B cell (primary cell): ENCODE measurements around the gene DCTD. TPM values are rescaled to one million over a fixed set of nuclear protein-coding genes. Genes with fewer than 3 reads are reported as not detected.

Experiments
- ATAC-seq: fragments of 200-7000 bp; cut with Tn5 transposase; one replicate; pipeline ENCODE4 v1.10.0; 2021; ENCODE audit warnings: low read depth, mild to moderate bottlenecking, moderate number of reproducible peaks, moderate library complexity
- CTCF ChIA-PET: fragments of 350-600 bp; sonication (Branson Sonifier 250); formaldehyde crosslinking; loops from one replicate; lab custom pipeline; 2021; ENCODE audit warnings: antibody characterized with exemption, inconsistent platforms; lab: Charles Lee
- POLR2A ChIA-PET: fragments of 350-600 bp; sonication (Branson Sonifier 250); formaldehyde crosslinking; loops from one replicate; lab custom pipeline; 2021; ENCODE audit warnings: antibody characterized with exemption; lab: Charles Lee
- DNase-seq: peaks from one replicate; pipeline ENCODE4 v3.0.0; 2013
- H2AFZ ChIP-seq: 2 replicates; pipeline ENCODE4 v1.6.1; 2012; ENCODE audit warnings: mild to moderate bottlenecking, low read depth, low read length; ENCODE audit not compliant: insufficient read depth, poor library complexity, severe bottlenecking
- H3K27ac ChIP-seq, 2 donors: 1 replicate in 1 of 2; 2 replicates in 1 of 2; pipeline ENCODE4 v1.5.1; 2012 to 2013; ENCODE audit warnings: low read length in 2 of 2, mild to moderate bottlenecking in 2 of 2, moderate library complexity in 1 of 2
- H3K27me3 ChIP-seq, 4 experiments: fragments of 200-600 bp in 1 of 4; sonication (generic) in 1 of 4; replicated peaks in 1 of 4; 1 replicate in 2 of 4; 2 replicates in 2 of 4; pipeline versions ENCODE4 v1.6.1 to v1.7.0; 2013 to 2016; ENCODE audit warnings: low read length in 3 of 4, mild to moderate bottlenecking in 2 of 4, mixed read lengths in 1 of 4, moderate library complexity in 1 of 4; ENCODE audit not compliant: insufficient read depth in 4 of 4, control insufficient read depth in 3 of 4; ENCODE audit errors: control extremely low read depth in 1 of 4
- H3K36me3 ChIP-seq, 2 experiments: replicated peaks in 1 of 2; 1 replicate in 1 of 2; 2 replicates in 1 of 2; pipeline versions ENCODE4 v1.6.1 to v1.7.1; 2013; ENCODE audit warnings: low read length in 1 of 2; ENCODE audit not compliant: insufficient read depth in 2 of 2, control insufficient read depth in 1 of 2; ENCODE audit errors: control extremely low read depth in 1 of 2, extremely low read depth in 1 of 2
- H3K4me1 ChIP-seq, 2 donors: fragments of 200-600 bp in 1 of 2; sonication (generic) in 1 of 2; 1 replicate in 1 of 2; 2 replicates in 1 of 2; pipeline versions ENCODE4 v1.5.1 to v1.6.1; 2013 to 2017; ENCODE audit warnings: low read length in 2 of 2; ENCODE audit not compliant: control insufficient read depth in 2 of 2, insufficient read depth in 2 of 2
- H3K4me2 ChIP-seq: replicated peaks from 2 replicates; pipeline ENCODE3; 2012; ENCODE audit warnings: mild to moderate bottlenecking, low read depth, low read length; ENCODE audit not compliant: poor library complexity, severe bottlenecking
- H3K4me3 ChIP-seq, 5 experiments: fragments of 200-600 bp in 1 of 5; sonication (generic) in 1 of 5; 1 replicate in 3 of 5; 2 replicates in 2 of 5; pipeline versions ENCODE4 v1.5.1 to v1.7.0; 2011 to 2016; ENCODE audit warnings: low read length in 4 of 5, mild to moderate bottlenecking in 4 of 5, low read depth in 2 of 5, control low read depth in 1 of 5, moderate library complexity in 1 of 5; ENCODE audit not compliant: insufficient read depth in 1 of 5; ENCODE audit errors: control extremely low read depth in 1 of 5, extremely low read depth in 1 of 5
- H3K79me2 ChIP-seq: fragments of 200-600 bp; sonication (generic); one replicate; pipeline ENCODE4 v1.6.0; 2016; ENCODE audit warnings: low read length; ENCODE audit not compliant: control insufficient read depth, insufficient read depth
- H3K9ac ChIP-seq: fragments of 200-600 bp; sonication (generic); 2 replicates; pipeline ENCODE4 v1.6.1; 2017; ENCODE audit warnings: mild to moderate bottlenecking, low read length, moderate library complexity
- H3K9me3 ChIP-seq, 3 donors: one replicate each; pipeline versions ENCODE4 v1.6.1 to v1.7.1; 2013; ENCODE audit warnings: low read length in 2 of 3; ENCODE audit not compliant: control insufficient read depth in 2 of 3, insufficient read depth in 1 of 3; ENCODE audit errors: control extremely low read depth in 1 of 3
- H4K20me1 ChIP-seq: 2 replicates; pipeline ENCODE4 v1.6.0; 2012; ENCODE audit warnings: mild to moderate bottlenecking, low read length; ENCODE audit not compliant: insufficient read depth, control insufficient read depth, poor library complexity, severe bottlenecking
- H3K27ac Mint-ChIP-seq: one replicate; pipeline ENCODE4 v1.8.0; 2021; ENCODE audit warnings: mixed read lengths
- H3K27me3 Mint-ChIP-seq: one replicate; pipeline ENCODE4 v1.8.0; 2021; ENCODE audit warnings: mixed read lengths
- H3K4me1 Mint-ChIP-seq: one replicate; pipeline ENCODE4 v1.8.0; 2021; ENCODE audit warnings: mixed read lengths
- H3K4me3 Mint-ChIP-seq: one replicate; pipeline ENCODE4 v1.8.0; 2021; ENCODE audit warnings: mixed read lengths
- H3K9me3 Mint-ChIP-seq: one replicate; pipeline ENCODE4 v1.8.0; 2022; ENCODE audit warnings: mixed read lengths; ENCODE audit not compliant: insufficient read depth
- EZH2 ChIP-seq: IDR thresholded peaks from 2 replicates; pipeline ENCODE4 v1.6.1; 2012; ENCODE audit warnings: borderline replicate concordance, low read depth, mild to moderate bottlenecking, moderate library complexity, low read length; ENCODE audit not compliant: insufficient read depth, poor library complexity, severe bottlenecking
- WGBS: methylation state at CpG from one replicate; pipeline ENCODE4 v1.1.5; 2013; ENCODE audit warnings: missing lambda C conversion rate; ENCODE audit not compliant: insufficient coverage; 5-methylcytosine and 5-hydroxymethylcytosine counted together
- intact Hi-C: fragments of 100-400 bp; cut with micrococcal nuclease; formaldehyde crosslinking; loops from one replicate; pipeline ENCODE4 v1.10.0; 2022
- polyA plus RNA-seq: library from polyadenylated mRNA; depleted of rRNA; stranded (reverse); fragments of >200 nt; gene quantifications from 2 replicates; pipeline ENCODE4 v1.2.3, GENCODE V29; 2012
- total RNA-seq, 2 donors: library from RNA; stranded (reverse); fragments of 120-200 nt in 1 of 2; gene quantifications; 1 replicate in 1 of 2; 2 replicates in 1 of 2; pipeline versions ENCODE4 v1.2.3 to v1.2.4, GENCODE V29; 2013 to 2022
- TF ChIP-seq, protein P1 (sequence below): fragments of 200-600 bp; IDR thresholded peaks from one replicate; pipeline ENCODE4 v1.8.0; 2022; ENCODE audit warnings: antibody characterized with exemption, mild to moderate bottlenecking

Gene DCTD
- total and polyA plus RNA-seq, 2 donors (not counting 1 experiment from before 2014, with no cell fraction given): 61.0 to 75.8 TPM

DNA sequence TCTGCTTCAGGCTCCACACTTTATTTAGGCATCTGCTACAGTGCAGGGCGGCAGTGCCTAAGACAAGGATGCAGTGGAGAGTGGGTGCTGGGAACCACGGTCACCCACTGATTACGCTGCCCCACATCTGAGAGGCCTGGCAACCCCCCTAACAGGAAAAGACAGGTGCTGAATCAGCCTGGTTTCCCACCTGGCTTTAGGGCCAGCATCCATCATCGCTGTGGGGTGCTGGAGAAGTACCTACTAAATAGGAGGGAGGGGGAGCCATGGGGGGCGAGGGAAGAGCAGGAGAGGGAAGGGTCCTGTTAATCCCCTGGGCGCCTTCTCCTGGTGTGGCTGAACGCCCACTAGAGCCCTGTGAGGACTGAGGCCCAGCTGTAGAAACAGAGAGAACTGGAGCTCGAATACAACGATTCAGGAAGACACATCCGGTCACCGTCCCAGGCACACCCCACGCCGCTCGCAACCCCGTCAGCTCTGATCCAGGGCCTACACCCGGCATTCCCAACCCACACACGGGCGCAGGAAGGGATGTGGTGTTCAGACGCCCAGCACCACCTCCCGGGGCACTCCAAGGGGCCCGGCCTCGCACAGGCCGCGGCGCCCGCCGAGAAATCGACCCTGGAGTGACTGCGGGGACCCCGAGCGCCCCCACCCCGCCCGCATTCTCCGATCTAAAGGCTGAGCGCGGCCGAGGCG is 554 bp downstream of the DCTD start:
- WGBS: 5% methylated on average over 37 of the region's 38 CpGs
- no peaks in the 10 kb centered on the region for H4K20me1 ChIP-seq
- peak overlapping the region; percentile 99 for H3K9ac ChIP-seq
- Mint-ChIP-seq H3K4me3 (peak overlapping the region; percentile 91), H3K4me1 (peaks cover 33% of the 10 kb centered on the region), H3K27ac (peak overlapping the region; percentile 87), H3K9me3 (no peaks in the 10 kb centered on the region), H3K27me3 (peaks cover 3% of the 10 kb centered on the region)
- peak overlapping the region; percentile 61 to 75 for H3K27ac ChIP-seq
- H3K9me3 ChIP-seq: no peaks in the 10 kb centered on the region
- H3K79me2 ChIP-seq: no peaks in the 10 kb centered on the region
- ChIA-PET POLR2A (interaction anchor here (0.6 to 0.7 kb wide), 2 partner anchors 488 to 490 kb away, joined by 3 to 10 read pairs; no protein-coding TSS in a partner anchor), CTCF (no interaction called here)
- peaks cover 24% of the 10 kb centered on the region in 2 donors for H3K4me1 ChIP-seq
- peak overlapping the region in 4 of 5 experiments; percentile 49 to 96 (median 78) for H3K4me3 ChIP-seq
- intact Hi-C loops: loop anchor here (1.0 to 5.0 kb wide), 4 partner anchors 9 to 741 kb away; partner anchors contain the start of genes CDKN2AIP, RWDD4 and TRAPPC11
- ATAC-seq (no peak), DNase-seq (no peak)
- H3K4me2 ChIP-seq: peak overlapping the region; percentile 95
- peaks cover 0 to under 1% (median 0%) of the 10 kb centered on the region in 4 experiments for H3K27me3 ChIP-seq
- peak overlapping the region; percentile 76 for H2AFZ ChIP-seq
- peaks cover 0 to 21% of the 10 kb centered on the region in 2 experiments for H3K36me3 ChIP-seq
- TF ChIP-seq, protein P1, sequence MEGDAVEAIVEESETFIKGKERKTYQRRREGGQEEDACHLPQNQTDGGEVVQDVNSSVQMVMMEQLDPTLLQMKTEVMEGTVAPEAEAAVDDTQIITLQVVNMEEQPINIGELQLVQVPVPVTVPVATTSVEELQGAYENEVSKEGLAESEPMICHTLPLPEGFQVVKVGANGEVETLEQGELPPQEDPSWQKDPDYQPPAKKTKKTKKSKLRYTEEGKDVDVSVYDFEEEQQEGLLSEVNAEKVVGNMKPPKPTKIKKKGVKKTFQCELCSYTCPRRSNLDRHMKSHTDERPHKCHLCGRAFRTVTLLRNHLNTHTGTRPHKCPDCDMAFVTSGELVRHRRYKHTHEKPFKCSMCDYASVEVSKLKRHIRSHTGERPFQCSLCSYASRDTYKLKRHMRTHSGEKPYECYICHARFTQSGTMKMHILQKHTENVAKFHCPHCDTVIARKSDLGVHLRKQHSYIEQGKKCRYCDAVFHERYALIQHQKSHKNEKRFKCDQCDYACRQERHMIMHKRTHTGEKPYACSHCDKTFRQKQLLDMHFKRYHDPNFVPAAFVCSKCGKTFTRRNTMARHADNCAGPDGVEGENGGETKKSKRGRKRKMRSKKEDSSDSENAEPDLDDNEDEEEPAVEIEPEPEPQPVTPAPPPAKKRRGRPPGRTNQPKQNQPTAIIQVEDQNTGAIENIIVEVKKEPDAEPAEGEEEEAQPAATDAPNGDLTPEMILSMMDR: no peak
- TF ChIP-seq EZH2: no peak

- no peak for DNase-seq
- no peak for TF ChIP-seq EZH2
- TF ChIP-seq, protein P1: no peak
- Mint-ChIP-seq H3K27ac (no peak overlapping the region), H3K27me3 (no peaks in the 10 kb centered on the region), H3K9me3 (no peaks in the 10 kb centered on the region), H3K4me3 (no peak overlapping the region), H3K4me1 (peaks cover 28% of the 10 kb centered on the region)
- no peak overlapping the region for H3K27ac ChIP-seq
- CTCF ChIA-PET: interaction anchor here (0.6 to 4.3 kb wide), 3 partner anchors 11 to 63 kb away, joined by 3 to 27 read pairs (median 10); no protein-coding TSS in a partner anchor
- H2AFZ ChIP-seq: no peak overlapping the region
- peaks cover 21 to 22% of the 10 kb centered on the region in 2 donors for H3K4me1 ChIP-seq
- peaks cover 0 to 4% (median 0%) of the 10 kb centered on the region in 3 donors for H3K9me3 ChIP-seq
- intact Hi-C loops: no loop called here
- POLR2A ChIA-PET: no interaction called here
- H3K27me3 ChIP-seq: no peaks in the 10 kb centered on the region
- peaks cover 2% of the 10 kb centered on the region for H4K20me1 ChIP-seq
- no peak for ATAC-seq
- H3K79me2 ChIP-seq: no peaks in the 10 kb centered on the region
- WGBS: 87% methylated on average over 5 of the region's 5 CpGs
- H3K9ac ChIP-seq: no peak overlapping the region
- no peak overlapping the region for H3K4me2 ChIP-seq
- no peak overlapping the region for H3K4me3 ChIP-seq
- H3K36me3 ChIP-seq: peaks cover 2 to 36% of the 10 kb centered on the region in 2 experiments
Measured at GRCh38 chr4:182914357-182914756, 2.8 kb downstream of the DCTD start.
